WTC11 (cell line): Measurements from ENCODE around the gene RAB15. TPM values are rescaled to one million over a fixed set of nuclear protein-coding genes. Genes with fewer than 3 reads are reported as not detected.

ENCODE experiments used
- ATAC-seq: fragments of 200-7000 bp; cut with Tn5 transposase; 2 replicates; pipeline ENCODE4 v1.10.0; 2021; ENCODE audit warnings: mild to moderate bottlenecking, moderate library complexity
- CTCF ChIA-PET: fragments of 300-600 bp; sonication (Branson Sonifier 250); formaldehyde crosslinking; loops from one replicate; lab custom pipeline; 2021; ENCODE audit warnings: antibody characterized with exemption; lab: Charles Lee
- POLR2A ChIA-PET: fragments of 350-600 bp; sonication (Branson Sonifier 250); formaldehyde crosslinking; loops from one replicate; lab custom pipeline; 2021; ENCODE audit warnings: antibody characterized with exemption; lab: Charles Lee
- DNase-seq: peaks from one replicate; pipeline ENCODE4 v3.0.0; 2021; ENCODE audit warnings: low spot score
- H3K27ac Mint-ChIP-seq: 2 replicates; pipeline ENCODE4 v1.8.0; 2021; ENCODE audit warnings: mixed read lengths
- H3K27me3 Mint-ChIP-seq: 2 replicates; pipeline ENCODE4 v1.8.0; 2021; ENCODE audit warnings: low read depth, mild to moderate bottlenecking, moderate library complexity, mixed read lengths
- H3K36me3 Mint-ChIP-seq: 2 replicates; pipeline ENCODE4 v1.8.0; 2021; ENCODE audit warnings: mixed read lengths
- H3K4me1 Mint-ChIP-seq: 2 replicates; pipeline ENCODE4 v1.8.0; 2022; ENCODE audit warnings: mixed read lengths
- H3K4me3 Mint-ChIP-seq: 2 replicates; pipeline ENCODE4 v1.8.0; 2021; ENCODE audit warnings: mild to moderate bottlenecking, moderate library complexity, mixed read lengths
- H3K9me3 Mint-ChIP-seq: 2 replicates; pipeline ENCODE4 v1.8.0; 2021; ENCODE audit warnings: mixed read lengths
- AR ChIP-seq: fragments of 250-450 bp; sonication (Bioruptor Pico); IDR thresholded peaks from 2 replicates; pipeline ENCODE4 v1.9.0; 2021; ENCODE audit warnings: mild to moderate bottlenecking
- ARID4B ChIP-seq: sonication (generic); formaldehyde crosslinking; IDR thresholded peaks from 2 replicates; pipeline ENCODE4 v1.8.0; 2023; ENCODE audit warnings: missing genetic modification reagents, mild to moderate bottlenecking, borderline replicate concordance
- CTCF ChIP-seq: fragments of 200-600 bp; IDR thresholded peaks from 2 replicates; pipeline ENCODE4 v1.8.0; 2022; ENCODE audit warnings: antibody characterized with exemption
- ELF4 ChIP-seq: sonication (generic); formaldehyde crosslinking; IDR thresholded peaks from 2 replicates; pipeline ENCODE4 v1.8.1; 2022; ENCODE audit warnings: low read depth, mild to moderate bottlenecking, moderate library complexity, missing genetic modification reagents
- EMX1 ChIP-seq: fragments of 250-450 bp; sonication (Bioruptor Pico); IDR thresholded peaks from 2 replicates; pipeline ENCODE4 v1.8.0; 2021; ENCODE audit warnings: mild to moderate bottlenecking
- FOXK1 ChIP-seq: sonication (generic); formaldehyde crosslinking; IDR thresholded peaks from 2 replicates; pipeline ENCODE4 v1.8.0; 2022; ENCODE audit warnings: mild to moderate bottlenecking, moderate library complexity, missing genetic modification reagents
- FOXP1 ChIP-seq: sonication (generic); formaldehyde crosslinking; IDR thresholded peaks from 2 replicates; pipeline ENCODE4 v1.8.0; 2022; ENCODE audit warnings: missing genetic modification reagents, mild to moderate bottlenecking, moderate library complexity, borderline replicate concordance
- GABPB1 ChIP-seq: sonication (generic); formaldehyde crosslinking; IDR thresholded peaks from 2 replicates; pipeline ENCODE4 v1.8.1; 2023; ENCODE audit warnings: mild to moderate bottlenecking, missing genetic modification reagents
- JUN ChIP-seq: sonication (generic); formaldehyde crosslinking; IDR thresholded peaks from 2 replicates; pipeline ENCODE4 v1.8.0; 2023; ENCODE audit warnings: mild to moderate bottlenecking, missing genetic modification reagents
- NFATC4 ChIP-seq: fragments of 250-450 bp; sonication (Bioruptor Pico); IDR thresholded peaks from 2 replicates; pipeline ENCODE4 v1.9.0; 2021; ENCODE audit warnings: mild to moderate bottlenecking
- NFE2L1 ChIP-seq: sonication (generic); formaldehyde crosslinking; IDR thresholded peaks from 2 replicates; pipeline ENCODE4 v1.8.1; 2023; ENCODE audit warnings: missing genetic modification reagents
- NR3C1 ChIP-seq: sonication (generic); formaldehyde crosslinking; conservative IDR thresholded peaks from 2 replicates; pipeline ENCODE4 v1.8.1; 2023; ENCODE audit warnings: low read depth, mild to moderate bottlenecking, missing genetic modification reagents
- RELA ChIP-seq: sonication (generic); formaldehyde crosslinking; IDR thresholded peaks from 2 replicates; pipeline ENCODE4 v1.8.1; 2022; ENCODE audit warnings: missing genetic modification reagents, mild to moderate bottlenecking, borderline replicate concordance
- SP1 ChIP-seq: sonication (generic); formaldehyde crosslinking; conservative IDR thresholded peaks from 2 replicates; pipeline ENCODE4 v1.8.1; 2022; ENCODE audit warnings: missing genetic modification reagents
- TCF7 ChIP-seq: sonication (generic); formaldehyde crosslinking; IDR thresholded peaks from 2 replicates; pipeline ENCODE4 v1.8.0; 2022; ENCODE audit warnings: mild to moderate bottlenecking, low read depth, missing genetic modification reagents, moderate library complexity
- ZBTB43 ChIP-seq: sonication (generic); formaldehyde crosslinking; IDR thresholded peaks from 2 replicates; pipeline ENCODE4 v1.8.1; 2023; ENCODE audit warnings: mild to moderate bottlenecking, missing genetic modification reagents
- ZNF396 ChIP-seq: fragments of 250-450 bp; sonication (Bioruptor Pico); IDR thresholded peaks from 2 replicates; pipeline ENCODE4 v1.8.0; 2021; ENCODE audit warnings: mild to moderate bottlenecking, moderate library complexity, borderline replicate concordance
- ZNF532 ChIP-seq: fragments of 250-450 bp; sonication (Bioruptor Pico); IDR thresholded peaks from 2 replicates; pipeline ENCODE4 v1.9.0; 2021; ENCODE audit warnings: mild to moderate bottlenecking, borderline replicate concordance
- total RNA-seq: library from RNA; stranded (reverse); gene quantifications from 3 replicates; pipeline ENCODE4 v1.2.3, GENCODE V29; 2021

Gene RAB15
- total RNA-seq, 1 experiment from 2014 or later: 49.1 TPM

- DNase-seq (no peak), ATAC-seq (peak; percentile 12)
- H3K4me1 Mint-ChIP-seq: peaks cover 24% of the 10 kb centered on the region
- no peaks in the 10 kb centered on the region for H3K27me3 Mint-ChIP-seq
- H3K27ac Mint-ChIP-seq: no peak within 1 kb of the TSS
- H3K4me3 Mint-ChIP-seq: no peak within 1 kb of the TSS
- no peaks in the 10 kb centered on the region for H3K9me3 Mint-ChIP-seq
- ChIA-PET CTCF (interaction anchor here (1.4 to 4.5 kb wide), 5 partner anchors 11 to 77 kb away, joined by 4 to 22 read pairs (median 5); no protein-coding TSS in a partner anchor), POLR2A (no interaction called here)
- H3K36me3 Mint-ChIP-seq: peaks cover 3% of the 10 kb centered on the region; the same call in 1 of the 2 replicates
- peak; percentile 79; the same call in 1 of the 2 replicates for TF ChIP-seq NFE2L1 (CRISPR knock-in tag)
- peak; percentile 55; the same call in 1 of the 2 replicates for TF ChIP-seq GABPB1 (CRISPR knock-in tag)
- no peak for TF ChIP-seq ZNF396 (CRISPR knock-in tag)
These were observed 29.5 kb downstream of the RAB15 start, which contains the start of gene GPX2 for GRCh38 chr14:64942531-64943111. Gene GPX2 (minus strand): TSS chr14:64942745. CDS start chr14:64942726, 19 bp downstream.

GRCh38 chr14:64940336-64940910 is 31.7 kb downstream of the RAB15 start:
- Mint-ChIP-seq H3K27ac (no peak overlapping the region), H3K36me3 (0 out of 2 replicates have a peak, but pooled peaks cover 3% of the 10 kb centered on the region), H3K4me3 (no peak overlapping the region), H3K9me3 (no peaks in the 10 kb centered on the region), H3K27me3 (no peaks in the 10 kb centered on the region), H3K4me1 (peaks cover 24% of the 10 kb centered on the region)
- ATAC-seq: no peak
- no peak for DNase-seq
- POLR2A ChIA-PET: interaction anchor here (1.4 kb wide), 1 partner anchor 20 kb away, joined by 4 read pairs; no protein-coding TSS in a partner anchor
- CTCF ChIA-PET: no interaction called here
- no peak for TF ChIP-seq FOXK1
- no peak for TF ChIP-seq NFE2L1 (CRISPR knock-in tag)
- no peak for TF ChIP-seq ZNF532 (CRISPR knock-in tag)
- TF ChIP-seq TCF7 (CRISPR knock-in tag): no peak
- TF ChIP-seq CTCF: no peak
- TF ChIP-seq AR (CRISPR knock-in tag): no peak
- TF ChIP-seq ARID4B (CRISPR knock-in tag): no peak
- TF ChIP-seq NFATC4 (CRISPR knock-in tag): no peak
- TF ChIP-seq FOXP1: no peak
- TF ChIP-seq ZBTB43 (CRISPR knock-in tag): no peak
- TF ChIP-seq EMX1 (CRISPR knock-in tag): no peak
- TF ChIP-seq JUN (CRISPR knock-in tag): no peak
- TF ChIP-seq SP1 (CRISPR knock-in tag): no peak
- no peak for TF ChIP-seq NR3C1
- TF ChIP-seq RELA (CRISPR knock-in tag): no peak
- TF ChIP-seq ELF4 (CRISPR knock-in tag): no peak
